ENCODE data around the gene BTG1.
"Not testable (repeated sequence)": the region's sequence is repeated elsewhere in the genome, so short reads cannot be mapped to it uniquely, and the experiment has no call there.

The BTG1 gene

DNA sequence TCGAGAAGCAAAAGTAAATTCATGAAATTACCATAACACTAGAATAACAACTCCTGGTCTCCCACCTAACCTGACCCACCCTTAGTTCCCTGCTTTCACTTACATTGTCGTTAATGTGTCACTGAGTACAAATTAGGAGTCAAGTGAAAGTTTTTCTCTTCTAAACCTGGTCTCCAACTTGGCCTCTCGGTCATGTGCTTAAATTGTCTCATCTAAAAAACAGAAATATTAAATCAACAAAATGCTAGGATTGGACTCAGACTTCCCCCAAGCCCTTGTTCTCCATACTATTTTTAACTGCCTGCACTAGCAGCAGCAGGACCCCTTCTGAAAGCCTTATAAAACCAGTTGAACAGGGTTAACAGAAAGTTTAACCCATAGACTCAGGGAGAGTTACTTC, 1.8 kb upstream of the BTG1 start:
- DNase-seq, result no peak

DNA sequence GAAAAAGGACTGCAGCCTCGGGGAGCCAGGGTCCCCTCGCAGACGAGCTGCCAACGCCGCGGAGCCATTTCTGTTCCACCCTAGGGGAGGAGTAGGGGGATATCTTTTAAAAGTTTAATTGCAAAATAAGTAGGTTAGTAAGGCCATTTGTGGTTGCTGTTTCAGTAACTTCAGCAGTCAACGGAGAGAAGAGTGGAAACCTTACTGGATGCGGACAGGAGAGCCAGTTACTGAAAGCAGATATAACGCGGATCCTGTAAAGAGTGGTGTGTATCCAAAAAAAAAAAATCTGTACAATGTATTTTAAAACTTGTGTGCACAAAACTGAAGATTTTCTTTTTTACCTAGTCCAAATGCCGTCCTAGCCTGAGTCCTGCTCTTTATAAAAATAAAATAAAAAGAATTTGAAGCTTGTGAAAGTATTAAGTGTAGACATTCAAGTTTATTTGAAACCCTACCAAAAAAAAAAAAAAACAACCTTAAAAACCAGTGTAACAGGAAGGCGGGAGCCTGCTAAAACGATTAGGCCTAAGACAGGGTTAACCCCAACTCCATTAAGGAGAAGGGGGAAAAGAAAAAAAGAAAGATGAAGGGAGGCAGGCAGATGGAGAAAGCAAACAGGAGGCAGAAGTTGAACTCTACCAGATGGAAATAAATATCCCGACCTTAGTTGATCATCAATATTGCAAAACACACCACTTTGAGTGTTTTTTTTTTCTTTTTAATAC, 1.0 kb upstream of the BTG1 start:
- no peak for DNase-seq

DNA sequence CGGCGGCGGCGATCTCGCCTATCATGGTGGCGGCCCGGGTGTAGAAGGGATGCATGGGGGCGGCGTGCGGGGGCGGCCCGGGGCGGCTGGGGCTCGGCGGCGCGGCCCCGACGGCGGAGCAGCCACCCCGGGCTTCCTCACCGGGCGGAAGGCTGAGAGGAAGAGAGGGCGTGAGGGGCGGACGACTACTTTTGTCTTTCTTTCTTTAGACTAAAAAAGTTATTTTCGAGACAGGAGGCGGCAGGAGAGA, 240 bp downstream of the BTG1 start:
- no peak for DNase-seq

DNA sequence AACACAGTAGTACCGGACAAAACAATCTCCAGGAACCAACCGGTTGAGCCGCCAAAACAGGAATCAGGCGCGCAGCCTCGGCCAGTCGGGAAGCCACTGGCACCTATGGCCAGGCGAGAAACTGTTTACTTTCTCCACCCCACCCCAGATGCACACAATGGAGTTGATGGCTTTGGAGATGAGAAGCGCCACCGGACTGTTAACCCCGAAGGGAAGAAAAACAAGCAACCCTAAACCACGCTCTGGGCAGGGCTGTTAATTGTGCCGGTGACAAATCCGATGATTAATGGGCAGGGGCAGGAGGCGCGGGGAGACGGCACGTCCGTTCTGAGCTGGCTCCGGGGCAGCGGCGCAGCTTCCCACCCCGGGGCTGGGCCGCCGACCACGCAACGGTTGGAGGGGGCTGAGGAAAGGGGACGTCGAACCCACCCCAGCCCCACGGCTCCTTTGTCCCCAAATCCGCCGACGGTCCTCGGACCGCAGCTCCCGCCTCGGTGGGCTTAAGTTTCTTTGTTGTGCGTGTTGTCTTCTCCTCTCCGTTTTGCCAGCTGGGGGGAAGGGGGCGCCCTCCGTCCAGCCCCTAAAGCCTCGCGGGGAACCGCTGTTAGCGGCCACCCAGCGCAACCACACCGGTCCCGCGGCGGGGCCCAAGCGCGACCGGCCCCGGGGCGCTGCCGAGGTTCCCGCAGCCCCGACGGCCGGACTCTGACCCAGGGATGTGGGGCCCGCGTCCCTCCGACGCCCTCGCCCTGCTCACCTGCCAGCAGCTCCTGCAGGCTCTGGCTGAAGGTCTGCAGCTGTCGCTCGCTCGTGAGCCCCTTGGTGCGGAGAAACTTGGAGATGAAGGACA, 790 bp downstream of the BTG1 start:
- peak; percentile 77 for DNase-seq

DNA sequence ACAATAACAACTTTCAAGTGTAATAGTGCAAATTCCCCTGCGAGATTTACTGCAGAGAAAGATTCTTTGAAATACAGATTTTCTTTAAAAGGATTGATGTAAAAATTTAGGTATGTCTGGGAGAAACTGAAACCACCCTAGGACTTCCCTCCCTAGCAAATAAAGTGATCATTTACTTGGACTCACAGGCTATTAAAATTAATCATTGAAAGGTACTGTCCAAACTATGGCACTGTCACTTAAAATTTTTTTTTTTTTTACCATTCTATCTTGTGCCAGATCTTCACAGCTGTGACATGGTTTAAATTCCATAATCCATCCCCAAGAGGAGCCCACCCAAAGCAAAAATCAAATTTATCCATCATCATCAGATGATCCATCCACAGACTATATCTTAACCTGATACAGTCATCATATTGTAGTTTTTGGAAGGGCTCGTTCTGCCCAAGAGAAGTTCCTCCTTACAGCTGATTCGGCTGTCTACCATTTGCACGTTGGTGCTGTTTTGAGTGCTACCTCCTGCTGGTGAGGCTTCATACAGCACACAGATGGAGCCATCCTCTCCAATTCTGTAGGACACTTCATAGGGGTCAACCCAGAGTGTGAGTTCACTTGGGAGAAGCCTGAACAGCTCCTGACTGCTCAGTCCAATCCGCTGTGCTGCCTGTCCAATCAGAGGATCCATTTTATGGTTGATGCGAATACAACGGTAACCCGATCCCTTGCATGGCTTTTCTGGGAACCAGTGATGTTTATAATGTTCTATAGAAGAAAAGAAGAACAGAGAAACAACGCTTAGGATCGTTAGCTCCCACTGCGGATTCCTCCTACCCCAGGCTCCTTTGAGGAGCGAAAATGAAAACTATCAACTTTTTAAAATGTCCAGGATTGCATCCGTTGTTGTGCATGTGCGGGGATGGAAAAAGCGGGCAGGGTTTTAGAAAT, 1.7 kb downstream of the BTG1 start:
- DNase-seq, result peak; percentile 83

DNA sequence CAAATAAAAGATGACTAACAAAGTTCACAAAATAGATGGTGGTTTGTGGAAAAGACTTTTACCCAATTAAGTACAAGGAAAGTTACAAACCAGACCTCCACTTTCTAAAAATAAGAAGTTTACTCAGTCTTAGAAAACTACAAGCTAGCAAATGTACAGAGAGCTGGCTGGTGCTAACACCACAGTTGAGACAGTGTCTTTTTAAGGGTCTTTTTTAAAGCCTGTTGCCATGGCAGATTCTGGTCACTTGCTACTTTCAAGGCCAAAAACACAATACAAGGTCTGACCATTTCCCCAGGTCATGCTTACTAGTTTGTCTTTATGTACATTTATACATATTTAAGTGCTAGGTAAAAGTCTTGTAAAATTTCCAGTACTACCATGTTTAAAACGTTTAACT, 2.4 kb downstream of the BTG1 start:
- no peak for DNase-seq

DNA sequence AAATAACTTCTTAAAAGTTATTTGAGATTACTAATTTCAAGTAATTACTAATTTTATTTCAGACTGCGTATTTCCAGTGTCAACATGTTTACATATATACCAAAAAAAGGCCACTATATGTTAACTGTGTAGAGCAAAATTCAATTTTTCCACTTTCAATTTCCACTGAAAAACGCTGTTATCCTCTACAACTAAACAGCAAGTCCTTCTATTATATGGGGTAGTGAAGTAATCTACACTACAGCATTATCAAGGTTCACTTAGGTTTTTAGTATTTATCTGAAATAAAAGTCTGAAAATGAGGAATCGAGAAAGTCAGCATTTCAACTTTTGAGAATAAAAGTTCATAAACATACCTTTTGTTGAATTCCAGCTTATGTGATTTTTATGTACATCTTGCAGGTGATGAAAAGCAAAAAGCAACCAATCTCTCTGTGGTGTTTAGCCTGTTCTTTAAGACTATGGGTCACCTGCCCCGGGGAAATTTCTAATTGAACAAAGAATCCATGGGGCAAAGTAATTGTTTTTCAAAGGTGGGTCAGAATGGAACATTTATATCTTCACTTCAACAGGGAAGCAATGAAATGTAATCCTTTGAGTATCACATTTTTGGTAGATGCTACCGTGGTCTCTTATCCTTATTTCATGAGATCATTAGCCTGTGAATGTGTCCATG, 3.3 kb downstream of the BTG1 start:
- DNase-seq, result no peak

DNA sequence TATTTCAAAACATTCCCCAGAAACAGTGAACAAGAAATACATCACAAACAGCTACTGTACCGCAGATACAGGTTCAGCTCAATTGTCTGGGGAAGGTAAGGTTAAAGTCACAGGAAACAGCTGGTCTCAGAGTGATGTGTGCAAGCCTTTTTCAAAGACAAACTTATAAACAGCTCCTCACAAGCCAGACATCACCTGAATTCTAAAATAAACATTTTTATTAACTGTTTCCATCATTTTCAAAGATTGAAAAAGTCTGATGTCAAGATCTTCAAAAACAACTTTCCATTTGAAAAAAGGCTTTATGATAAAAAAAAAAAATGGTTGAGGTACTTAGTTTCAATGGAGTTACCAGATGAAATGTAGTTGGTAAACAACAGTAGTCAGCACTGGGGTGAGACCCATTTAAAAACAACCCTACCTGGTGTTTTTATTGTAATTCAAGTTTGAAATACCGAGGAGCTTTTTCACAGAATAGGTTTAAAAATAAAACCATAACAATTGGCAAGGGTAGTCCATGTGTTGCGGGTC, 4.0 kb downstream of the BTG1 start:
- no peak for DNase-seq

DNA sequence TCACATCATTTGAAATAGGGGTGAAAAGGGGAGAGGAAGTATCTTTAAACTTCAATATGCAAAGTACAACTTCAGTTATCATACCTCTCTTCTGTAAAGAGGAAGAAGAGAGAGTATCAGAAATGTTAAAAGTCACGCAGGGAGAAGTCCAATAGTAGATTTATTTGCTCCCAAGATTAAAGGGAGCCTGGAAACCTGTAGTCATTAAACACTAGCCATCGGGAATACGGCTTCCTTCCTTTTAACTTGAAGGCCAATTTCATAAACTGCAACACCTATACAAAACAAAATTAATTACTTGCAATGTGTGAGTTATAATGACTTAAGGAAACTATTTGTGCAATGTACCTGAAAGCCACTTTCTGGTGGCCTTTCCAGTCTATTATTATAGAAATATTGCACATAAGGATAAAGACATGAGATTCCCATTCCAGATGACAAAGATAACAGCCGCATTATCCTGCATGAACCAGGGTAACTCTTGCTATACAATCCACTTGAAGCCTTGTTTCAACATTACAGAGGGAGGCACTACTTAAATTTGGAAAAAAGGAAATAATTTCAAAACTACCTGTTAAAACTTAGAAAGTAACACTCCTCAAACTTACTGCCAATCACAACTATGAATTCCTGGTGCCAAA, 4.6 kb downstream of the BTG1 start:
- no peak for DNase-seq

DNA sequence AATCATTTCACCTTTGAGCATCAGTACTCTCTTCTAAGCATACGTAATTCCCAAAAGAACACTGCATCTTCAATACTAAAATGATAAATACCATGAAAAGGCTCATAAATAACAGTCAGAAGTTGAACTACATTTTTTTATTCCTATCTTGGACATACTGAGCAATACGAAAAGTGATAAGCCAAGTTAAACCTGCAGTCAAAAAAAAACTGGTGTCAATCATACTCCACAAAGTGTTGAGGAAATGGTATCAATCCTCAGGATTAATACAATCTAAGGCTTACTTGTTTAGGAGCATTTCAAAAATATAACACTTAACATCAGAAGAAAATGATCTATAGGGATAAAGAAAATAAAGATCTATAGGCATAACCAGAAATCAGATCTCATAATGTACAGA, 5.5 kb downstream of the BTG1 start:
- no peak for DNase-seq

DNA sequence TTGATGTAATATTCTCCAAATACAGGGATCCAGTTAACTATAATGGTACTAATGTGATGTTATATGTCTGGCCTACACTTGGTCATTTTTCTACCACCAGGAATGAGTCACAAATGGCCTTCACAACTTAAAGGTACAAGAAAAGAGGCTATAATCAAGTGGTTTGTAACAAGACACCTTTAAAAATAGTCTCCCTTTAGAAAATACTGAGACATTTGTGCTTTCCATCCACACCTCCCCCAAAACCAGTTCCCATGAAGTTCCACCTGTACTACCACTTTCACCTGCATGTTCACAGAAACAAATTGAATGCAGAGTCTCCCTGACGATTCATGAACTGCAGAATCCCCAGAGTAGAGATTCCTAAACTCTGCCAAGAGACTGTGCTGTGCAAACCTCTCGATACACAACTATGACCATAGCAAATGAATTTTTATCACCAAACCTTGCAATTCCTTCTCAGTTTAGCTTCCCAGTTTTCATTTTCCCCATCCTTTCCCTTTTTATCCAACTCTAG, 6.0 kb downstream of the BTG1 start:
- no peak for DNase-seq

DNA sequence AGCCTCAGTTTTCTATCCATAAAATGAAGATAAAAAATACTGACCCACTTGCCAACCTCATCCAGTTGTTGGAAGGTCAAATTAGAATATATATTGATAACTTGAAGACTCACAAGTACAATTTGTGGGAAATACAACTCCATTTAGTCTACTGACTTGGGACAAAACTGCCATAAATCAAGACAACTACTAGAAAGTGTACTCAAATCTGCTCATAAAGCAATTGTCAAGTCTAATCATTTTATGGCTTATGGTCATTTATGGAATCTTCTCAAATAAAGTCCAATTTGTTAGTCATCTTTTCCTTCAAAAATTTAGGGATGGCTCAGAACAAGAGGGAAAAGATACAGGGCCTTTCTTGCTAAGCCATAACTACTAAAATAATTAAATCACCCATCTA, 7.0 kb downstream of the BTG1 start:
- no peak for DNase-seq

DNA sequence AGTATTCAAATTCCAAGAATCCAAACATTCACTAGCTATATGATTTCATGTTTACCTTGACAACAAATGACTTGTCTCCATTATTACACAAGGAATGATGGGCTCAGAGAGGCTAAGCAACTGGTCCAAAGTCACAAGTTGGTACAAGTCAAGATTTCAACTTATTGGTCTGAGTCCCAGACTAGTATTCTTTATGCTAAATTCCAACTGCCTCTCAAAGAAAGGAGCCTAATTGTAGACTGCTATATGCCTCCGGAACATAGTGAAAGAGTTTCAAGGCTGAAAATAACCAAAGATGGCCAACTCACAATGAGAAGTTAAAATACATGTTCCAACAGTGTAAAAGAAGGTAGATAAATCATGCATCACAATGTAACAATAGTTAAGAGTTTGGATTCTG, 7.5 kb downstream of the BTG1 start:
- no peak for DNase-seq

DNA sequence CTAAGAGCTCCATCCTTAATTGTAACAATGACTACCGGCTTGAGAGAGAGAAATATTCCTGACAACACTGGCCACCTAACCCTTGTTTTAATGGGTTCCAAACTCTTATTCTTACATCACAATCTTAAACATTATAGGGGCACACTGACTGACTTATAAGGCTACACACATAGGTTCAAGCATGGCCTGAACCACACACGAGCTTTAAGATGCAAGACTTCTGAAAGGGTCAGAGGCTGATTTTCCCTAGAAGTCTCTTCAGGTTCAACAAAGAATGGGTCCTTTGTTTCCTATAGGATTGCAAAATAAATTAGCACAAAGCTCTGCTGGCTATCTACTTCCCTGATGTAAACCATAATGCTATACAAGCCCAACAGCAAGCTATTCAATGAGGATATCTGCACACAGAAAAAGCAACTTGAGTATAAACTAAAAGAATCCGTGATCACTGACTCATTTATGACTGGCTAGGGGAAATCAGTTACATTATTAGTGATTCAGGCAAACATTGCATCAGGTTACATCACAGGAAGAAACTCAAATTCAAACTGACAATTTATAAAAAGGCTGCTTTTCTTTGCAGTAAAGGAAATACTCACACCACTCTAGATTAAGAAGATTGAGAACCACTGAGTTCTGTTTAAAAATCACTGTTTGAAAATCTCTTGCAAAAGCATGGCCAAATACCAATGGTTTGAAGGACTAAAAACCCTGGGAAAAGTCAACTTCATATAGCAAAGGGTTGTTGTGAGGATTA, 8.5 kb downstream of the BTG1 start:
- peak; percentile 54 for DNase-seq

DNA sequence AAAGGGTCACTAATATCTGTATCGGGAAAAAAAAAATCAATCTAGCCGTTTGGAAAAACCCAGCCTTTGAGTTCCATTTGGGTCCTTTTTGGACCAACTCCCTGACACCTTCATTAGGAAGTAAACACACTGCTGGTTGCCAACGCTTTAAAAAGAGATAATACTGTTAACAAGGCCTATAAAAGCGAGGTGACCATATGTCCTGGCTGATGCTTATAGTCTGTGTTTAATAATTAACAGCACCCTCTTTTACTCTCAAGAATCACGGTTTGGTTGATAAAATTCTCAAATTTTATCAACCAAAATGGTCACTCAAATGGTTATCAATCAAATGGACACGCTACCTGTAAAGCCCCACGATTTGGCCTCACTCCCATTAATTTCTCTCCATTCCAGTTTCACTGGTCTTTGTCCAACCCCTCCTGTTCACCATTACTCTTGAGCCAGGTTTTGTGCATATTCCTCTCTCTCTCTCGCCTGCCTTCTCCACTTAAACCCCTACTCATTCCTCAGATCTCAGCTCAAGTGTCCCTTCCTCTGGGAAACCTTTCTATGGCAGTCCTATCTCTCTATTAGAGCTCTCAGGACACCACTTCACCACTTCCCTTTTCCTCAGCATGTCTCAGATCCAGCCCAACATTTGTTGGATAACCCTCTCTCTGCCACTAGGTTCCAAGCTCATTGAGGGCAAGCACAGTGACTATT, 9.5 kb downstream of the BTG1 start:
- DNase-seq, result no peak

DNA sequence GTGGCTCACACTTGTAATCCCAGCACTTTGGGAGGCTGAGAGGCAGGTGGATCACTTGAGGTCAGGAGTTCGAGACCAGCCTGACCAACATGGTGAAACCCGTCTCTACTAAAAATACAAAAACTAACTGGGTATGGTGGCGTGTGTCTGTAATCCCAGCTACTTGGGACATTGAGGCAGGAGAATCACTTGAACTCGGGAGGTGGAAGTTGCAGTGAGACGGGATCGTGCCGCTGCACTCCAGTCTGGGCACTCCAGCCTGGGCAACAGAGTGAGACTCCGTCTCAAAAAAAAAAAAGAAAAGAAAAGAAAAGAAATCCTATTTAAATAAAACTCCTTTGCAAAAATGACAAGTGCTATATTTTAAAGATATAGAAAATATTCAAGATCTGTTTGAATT, 10.1 kb downstream of the BTG1 start:
- not testable (repeated sequence) for DNase-seq

DNA sequence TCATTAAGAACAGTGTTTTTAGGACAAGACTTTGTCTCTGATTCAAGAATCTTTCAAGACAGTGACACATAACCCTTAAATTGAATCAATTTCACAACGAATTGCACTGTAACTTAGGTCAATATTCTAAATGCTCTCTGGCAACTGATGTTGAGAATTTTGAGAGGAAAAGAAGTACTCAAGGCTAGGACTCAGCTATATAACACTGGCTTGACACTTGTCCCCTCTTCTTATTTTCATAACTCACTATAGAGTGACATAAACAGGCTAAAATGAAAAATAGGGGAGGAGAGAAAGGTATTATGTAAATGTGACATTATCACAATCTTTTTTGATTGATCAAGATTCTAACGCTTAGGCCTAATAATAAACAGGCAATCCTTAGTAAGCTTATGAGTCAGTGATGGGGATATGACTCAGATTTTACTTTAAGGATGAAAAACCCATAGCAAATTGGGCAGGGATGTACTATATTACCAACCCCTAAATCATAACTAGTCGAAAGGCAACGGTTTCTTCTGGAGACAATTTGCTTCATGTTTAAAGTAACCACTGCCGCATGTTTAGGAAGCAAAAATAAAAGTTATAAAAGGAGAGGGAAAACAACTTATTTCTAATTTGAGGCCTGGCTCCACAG, 10.9 kb downstream of the BTG1 start:
- DNase-seq, result no peak

DNA sequence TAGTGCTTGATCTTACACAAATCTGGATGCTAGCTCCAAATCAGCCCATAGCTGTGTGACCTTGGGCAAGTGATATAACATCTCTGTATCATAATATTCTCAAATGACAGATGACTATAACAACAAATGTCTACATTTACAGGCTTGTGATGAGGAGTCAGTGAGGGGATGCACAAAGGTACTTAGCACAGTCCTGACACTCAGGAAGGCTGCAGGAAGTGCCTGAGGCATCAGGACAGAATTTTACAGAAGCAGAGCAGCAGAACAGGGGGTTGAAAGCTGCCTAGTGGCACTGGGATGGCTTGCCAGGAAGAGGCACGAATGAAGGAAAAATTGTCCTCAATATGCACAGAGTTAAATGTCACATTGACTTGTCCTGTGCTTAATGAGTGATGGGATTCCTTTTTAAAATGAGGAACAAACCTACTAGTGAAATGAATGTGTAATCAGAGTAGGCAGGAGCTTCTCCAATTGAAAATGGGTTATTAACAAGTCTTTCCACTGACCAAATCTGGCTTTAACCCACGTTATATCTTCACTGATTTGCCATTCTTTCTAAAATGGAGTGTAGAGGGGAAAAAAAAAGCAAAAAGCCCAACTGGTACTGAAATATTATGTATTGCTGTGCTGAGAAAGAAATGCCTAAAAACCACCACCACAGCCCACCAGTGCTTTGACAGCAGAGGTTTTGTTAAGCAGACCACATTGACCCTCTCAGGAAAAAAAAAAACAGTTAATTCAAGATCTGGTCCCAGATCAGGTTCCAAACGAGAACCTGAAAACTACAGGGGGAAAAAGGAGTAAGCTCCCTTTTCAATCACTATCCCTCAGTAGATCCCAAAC, 11.6 kb downstream of the BTG1 start:
- peak; percentile 22 for DNase-seq

DNA sequence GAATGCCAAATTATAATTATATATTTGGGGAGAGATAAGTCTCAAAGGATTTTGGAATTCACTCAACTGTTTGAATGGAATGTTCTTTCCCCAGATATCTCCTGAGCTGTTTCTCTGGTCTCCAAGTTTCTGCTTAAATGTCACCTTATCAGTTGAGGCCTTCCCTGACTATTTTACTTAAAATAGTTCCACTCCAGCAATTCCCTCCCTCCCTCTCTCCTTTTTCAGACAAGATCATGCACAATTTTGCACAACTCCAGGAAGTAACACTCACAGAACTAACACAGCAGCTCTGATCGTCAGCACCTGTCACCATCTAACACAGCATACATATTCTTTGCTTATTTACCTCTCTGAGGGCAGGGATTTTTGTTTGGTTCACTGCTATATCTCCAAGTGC, 12.5 kb downstream of the BTG1 start:
- no peak for DNase-seq

All from DMS153 (cell line).